HG03103 (cell line): ENCODE results near the gene TEX11.

ENCODE experiments used
- ATAC-seq: cut with Tn5 transposase; IDR thresholded peaks from one replicate; pipeline ENCODE4 v1.9.1; 2021; ENCODE audit warnings: low read depth; ENCODE audit not compliant: unreplicated experiment

TEX11 gene

DNA sequence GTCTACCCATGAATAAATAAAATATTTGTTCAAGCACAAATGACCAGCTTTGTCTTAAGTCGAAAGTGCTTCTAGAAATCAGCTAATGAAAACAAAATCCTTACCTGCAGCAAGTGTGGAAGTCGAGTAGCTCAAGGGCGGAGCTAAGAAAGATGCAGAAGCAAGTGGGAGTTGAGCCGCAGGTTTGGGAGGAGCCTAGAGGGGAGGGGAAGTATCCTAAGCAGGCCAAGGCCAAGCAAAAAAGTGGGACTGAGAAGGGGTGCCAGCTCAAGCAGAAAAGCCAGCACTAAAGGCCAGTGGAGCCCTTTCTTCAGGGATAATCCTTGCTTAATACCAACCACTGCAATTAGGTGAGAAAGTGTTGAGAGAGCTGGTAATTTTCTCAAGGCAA is 403.1 kb downstream of the TEX11 start:
- no peak for ATAC-seq

DNA sequence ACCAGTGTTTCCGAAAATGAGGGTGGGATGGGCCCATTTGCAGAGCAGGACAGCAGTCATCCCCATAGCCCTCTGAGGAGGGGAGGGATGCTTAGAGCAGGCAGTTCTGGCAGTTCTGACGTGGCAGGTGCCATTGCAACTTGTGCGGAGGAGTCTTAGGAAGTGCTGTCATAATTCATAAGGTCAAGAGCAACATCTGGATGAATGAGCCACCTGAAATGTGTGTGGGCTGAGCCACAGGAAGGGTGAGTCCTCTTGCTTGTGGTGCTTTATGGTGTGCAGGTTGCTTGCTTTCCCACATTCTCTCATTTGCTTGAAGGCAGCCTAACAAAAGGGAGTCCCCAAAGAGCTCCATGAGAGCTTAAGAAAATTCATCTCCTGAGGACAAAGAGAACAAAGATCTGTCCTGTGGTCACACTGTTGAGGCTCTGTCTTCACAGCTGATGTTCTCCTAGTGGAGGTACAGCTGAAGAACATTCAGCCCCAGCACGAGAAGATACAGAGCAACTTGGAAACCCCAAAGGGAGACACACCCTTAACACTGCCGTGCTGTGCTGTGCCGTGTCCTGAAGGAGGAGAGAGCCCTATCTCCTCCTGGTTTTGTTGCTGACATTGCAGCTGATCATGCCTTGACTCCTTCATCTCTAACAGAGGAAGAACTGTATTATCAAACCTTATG is 403.6 kb downstream of the TEX11 start:
- ATAC-seq = no peak

DNA sequence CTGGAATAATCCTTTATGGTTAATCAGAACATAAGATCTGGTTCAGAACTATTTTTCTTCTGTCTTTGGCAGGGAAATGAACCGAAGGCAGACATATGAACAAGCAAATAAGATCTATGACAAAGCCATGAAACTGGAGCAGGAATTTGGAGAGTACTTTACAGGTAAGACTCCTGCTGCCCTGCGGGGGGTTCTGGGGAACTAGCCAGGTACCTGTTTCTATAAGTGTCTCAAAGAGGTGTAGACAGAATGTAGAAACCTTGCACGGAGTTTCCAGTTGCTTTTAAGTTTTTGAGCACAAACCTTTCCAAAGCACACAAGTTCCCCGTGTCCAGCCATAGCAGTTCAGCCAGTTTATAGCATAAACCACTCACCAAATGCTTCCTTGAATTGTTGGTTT is 407.7 kb downstream of the TEX11 start:
- no peak for ATAC-seq

DNA sequence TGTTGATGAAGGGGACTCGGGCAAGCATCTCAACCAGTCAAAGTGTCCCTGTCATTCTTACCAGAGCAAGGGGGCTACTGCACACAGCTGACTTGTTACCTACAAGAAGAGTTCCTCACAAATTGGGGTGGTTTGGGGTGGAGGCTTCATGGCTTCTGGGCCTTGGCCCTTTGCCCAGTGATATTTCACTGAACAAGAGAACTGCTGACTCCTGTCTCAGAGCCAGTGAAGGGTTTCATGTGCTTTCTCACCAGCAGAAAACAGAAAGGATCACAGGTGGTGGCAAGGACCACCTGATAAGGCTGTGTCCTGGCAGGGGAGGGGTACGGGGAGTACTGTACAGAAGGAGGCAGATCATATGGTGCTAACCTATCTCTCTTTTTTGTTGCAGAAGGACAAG is 410.4 kb downstream of the TEX11 start:
- ATAC-seq = no peak

DNA sequence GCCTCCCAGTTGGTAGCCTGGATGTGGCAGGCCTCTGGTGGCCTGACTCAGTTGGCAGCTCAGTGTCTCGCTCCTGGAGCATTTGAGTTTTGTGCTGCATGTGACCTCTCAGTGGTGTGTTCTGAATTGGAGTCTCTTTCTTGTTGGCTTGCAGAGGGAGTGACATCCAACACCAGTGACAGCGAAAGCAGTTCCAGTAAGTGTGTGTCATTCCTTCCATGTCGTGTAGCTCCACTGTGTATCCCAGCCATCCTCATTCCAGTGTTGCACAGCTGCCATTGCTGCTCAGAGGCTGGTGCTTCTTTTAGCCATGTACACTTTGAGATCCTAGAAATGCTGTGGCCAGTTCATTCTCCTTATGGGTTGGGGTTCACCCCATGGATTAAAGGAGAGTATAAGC is 411.5 kb downstream of the TEX11 start:
- no peak for ATAC-seq

DNA sequence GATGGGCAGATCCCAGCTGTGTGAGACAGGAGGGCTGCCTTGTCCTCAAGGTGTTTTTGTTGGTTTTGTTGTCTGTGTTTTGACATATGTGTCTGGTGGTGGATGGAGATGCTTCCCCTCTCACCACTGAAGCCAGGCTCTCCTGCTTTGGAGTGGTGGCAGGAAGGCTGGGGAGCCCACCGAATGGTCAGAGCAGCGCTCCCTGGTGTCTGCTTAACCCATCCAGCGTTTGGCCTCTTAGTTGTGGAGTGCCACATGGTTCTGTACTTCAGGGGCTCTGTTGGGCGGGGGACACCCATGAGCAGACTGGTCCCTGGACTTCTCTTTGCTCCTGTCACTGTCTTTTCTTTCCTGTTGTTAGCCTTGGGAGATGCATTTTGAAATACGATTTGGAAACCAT is 412.0 kb downstream of the TEX11 start:
- ATAC-seq = no peak

DNA sequence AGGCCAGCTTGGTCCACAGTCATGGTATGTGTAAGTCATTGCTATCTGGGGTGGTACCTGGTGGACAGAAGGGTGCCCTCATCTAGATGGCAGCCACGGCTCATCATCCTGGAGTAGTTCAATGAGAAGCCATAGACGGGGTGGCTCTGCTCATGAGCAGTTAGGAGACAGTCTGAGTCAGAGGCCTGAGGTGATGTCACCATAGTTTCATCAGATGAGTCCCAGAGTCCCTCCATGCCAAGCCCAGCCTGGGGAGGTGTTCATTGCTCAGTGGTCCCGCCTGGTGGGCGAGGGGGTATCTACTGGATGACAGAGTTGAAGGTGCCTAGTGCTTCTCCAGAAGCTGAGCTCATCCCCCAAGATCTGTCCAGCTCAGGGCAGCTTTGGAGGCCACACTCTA is 414.1 kb downstream of the TEX11 start:
- ATAC-seq = no peak

DNA sequence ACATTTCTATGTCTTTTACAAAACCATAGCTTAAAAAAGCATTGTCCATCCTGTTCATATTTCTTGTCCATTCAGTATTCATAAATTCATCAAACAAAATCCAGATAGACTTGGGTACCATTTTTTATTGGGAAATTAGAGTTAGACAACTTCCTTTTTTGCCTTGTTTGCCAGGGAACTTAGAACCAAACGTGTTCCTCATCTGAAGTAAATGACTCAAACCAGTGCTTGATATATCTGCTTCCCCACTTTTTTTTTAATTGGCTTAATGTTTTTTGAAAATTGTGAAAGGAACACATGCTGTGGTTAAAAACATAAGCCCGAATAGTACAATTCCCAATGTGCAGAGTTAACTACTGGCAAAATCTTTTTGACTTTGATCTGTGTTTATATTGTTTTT is 419.7 kb downstream of the TEX11 start:
- ATAC-seq = no peak

DNA sequence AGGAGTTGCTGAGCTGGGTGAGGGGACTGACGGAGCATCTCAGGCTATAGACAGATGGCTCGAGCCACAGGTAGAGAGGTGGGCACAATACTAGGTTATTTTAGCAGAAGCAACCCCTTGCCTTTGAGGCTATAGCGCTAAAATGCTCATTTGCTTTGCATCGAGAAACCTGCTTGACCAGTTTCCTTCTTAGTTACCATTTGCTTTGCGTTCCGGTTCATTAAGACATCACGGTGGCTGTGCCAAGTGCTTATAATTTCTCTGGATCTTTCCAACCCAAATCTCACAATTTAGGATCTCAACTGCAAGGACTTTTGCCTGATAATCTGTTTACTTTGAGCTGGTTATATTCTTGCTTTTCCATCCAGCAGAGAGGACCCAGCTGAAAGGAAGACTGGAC is 423.0 kb downstream of the TEX11 start:
- no peak for ATAC-seq

DNA sequence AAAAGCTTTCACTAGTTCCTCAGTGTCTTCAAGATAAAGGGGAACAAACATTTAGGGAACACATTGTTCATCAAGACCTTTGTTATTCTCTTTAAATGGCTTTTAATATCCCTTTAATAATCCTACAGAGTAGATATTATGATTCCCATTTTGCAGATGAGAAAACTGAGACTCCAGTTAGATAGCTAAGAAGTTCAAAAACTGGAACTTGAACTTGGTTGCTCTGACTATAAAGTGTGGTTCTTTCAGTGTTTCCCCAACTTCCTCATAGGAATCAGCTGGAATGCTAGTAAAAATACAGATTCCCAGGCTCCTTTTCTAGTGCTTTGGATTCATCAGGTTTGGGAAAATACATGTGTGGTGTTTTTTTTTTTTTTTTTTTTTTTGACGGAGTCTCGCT is 426.2 kb downstream of the TEX11 start:
- no peak for ATAC-seq

DNA sequence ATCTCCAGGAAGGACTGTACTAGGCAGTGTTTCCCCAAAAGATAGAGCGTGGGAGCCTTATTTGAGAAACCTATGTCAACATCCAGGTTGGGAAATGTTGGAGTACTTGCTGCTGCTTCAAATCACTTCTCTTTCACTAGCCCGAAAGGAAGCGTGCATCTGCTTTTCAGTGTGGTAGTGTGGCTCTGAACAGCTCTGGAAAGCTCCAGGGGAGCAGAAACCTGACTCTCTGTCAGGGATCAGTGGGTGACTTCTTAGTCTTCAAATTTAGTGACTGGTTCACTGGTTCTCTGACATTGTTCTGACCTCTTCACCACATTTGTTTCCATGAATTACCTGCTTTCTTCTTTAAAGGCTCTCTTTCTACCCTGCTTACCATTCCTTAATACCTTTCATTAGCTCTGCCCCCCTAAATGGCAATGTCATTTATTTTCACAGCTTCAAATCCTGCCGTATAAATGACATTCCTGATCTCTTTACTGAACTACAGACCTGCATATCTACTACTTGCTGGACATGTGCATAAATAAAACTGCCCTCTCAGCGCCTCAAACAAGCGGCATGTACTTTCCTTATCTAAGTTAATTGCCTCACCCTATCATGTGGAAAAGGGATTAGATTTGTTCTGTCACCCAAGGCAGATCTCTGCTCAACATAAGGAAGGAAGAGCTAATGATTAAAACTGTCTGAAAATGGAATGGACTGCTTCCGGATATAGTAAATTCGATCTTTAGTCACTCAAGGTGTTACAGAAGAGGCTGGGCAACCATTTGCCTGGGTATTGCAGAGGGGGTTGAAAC is 426.8 kb downstream of the TEX11 start:
- no peak for ATAC-seq

DNA sequence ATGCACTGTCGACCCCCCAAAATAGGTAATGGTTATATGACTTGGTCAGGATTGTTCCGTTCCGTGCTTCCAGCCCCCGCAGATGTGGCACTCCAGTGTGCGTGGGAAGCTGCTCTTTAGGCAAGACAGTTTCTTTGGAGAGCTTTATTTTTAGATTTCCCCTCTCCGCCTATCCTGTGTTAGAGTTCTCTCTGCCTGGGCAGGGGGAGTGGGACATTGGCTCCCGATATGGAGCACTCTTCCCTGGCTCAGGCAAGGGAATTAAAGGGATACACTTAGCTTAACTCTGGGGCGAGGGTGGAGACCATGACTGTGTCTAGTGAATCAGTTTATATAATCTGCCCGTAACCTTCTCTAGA is 427.9 kb downstream of the TEX11 start:
- ATAC-seq = no peak

DNA sequence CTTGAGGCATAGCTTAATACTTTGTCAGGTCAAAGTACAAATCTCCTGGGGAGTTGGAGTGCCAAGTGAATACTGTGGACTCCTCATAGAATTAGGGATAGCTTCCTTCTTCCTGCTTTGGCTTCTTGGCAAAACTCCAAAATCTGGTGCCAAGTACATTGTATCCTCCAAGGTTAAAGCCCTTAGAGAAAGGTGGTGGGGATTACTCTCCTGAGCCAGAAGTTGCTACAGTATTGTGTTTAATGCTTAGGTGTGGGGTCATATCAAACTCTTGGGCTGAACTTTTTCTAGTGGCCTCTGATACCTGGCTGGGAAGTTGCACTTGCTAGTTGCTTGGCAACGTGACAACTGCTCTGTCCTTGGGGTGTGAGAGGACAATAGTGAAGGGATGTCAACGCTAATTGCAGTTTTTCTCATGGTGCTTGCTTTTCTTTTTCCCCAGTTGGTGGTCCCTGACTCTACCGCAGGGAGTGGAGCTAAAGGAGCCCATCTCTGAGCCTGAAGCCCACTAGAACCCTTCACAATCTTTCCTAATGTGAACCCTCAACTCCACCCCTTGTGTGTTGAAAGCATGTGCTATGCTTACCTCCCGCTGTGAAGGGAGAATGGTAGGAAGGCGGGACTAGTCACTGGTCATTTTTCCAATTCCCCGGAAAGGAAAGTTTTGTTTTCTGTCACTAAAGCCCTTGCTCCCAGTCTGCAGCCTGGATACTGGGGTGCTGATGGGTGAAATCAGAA is 428.4 kb downstream of the TEX11 start:
- no peak for ATAC-seq

DNA sequence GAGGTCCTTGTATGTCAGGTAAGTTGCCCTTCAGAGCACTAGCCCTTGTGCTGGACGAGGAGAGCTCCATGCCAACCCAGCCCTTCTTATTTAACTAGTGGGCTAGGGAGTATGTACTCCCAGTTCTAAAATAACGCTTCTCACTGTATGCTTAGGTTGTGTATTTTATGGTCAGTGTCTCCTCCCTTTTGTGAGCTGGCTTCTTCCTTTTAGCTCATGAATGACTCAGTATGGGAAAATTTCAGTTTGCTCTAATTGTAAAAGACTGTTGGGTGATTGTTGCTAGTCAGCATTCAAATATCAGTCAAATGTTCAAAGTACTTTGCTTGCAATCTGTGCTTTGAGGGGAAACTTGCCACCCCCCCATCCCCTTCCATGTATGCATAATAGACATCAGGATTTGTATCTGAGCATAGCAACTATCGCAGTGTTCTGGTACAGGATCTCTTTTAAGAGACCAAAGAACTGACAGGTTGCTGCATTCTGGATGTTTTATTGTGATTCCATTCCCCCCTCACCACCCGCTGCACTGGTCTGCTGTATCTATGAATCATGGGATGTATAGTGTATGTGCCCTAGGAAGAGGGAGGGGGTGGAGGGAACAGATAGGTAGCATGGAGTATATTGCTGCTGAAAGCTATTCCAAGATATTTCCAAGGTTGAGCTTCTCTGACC is 429.1 kb downstream of the TEX11 start:
- no peak for ATAC-seq
